GM18858 (cell line): ENCODE results near the gene TAF3.

ENCODE experiments used
- ATAC-seq: cut with Tn5 transposase; IDR thresholded peaks from one replicate; pipeline ENCODE4 v1.9.1; 2021; ENCODE audit not compliant: unreplicated experiment

The TAF3 gene

GRCh38 chr10:7872041-7872442 lies 53.7 kb downstream of the TAF3 start:
- no peak for ATAC-seq

GRCh38 chr10:7874864-7875263 lies 56.6 kb downstream of the TAF3 start:
- ATAC-seq, result no peak

DNA sequence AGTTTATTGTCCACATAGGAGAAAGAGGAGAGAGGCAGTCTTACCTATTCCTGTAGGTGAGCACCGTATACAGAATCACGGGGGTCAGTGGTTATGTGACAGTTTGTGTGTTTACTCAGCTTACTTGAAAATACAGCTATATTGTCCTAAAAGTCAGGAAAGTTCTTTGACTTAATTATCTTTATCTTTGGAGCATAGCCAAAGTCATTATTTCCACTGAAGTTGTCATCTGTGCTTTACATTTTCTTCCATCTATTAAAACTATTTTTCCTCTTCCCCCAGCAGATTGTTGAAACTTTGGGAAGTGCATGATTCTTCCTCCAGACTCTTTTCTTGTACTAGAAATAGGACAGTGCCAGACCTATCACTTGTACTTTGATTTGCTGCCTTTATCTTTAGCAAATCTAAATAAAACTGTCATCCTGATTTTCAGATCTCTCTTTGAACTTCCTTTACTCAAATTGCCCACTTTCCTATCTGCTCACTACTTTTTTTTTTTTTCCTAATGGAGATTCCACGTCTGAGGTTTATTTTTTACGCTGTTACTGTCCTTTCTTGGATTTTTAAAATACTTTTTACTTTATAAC lies 58.3 kb downstream of the TAF3 start:
- ATAC-seq, result no peak

DNA sequence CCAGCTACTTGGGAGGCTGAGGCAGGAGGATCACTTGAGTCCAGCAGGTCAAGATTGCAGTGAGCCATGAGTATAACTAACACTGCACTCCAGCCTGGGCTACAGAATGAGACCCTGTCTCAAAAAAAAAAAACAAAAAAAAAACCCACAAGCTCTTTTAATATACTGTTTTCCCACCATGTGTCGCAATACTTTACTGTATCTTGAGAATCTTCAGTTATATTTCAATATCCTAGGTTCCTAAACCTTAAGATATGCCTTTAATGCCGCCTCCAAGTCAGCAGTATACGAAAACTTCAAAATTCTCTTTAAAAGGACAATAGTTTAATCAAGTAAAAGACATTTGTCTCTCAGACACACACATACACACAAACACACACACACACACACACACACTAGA lies 62.8 kb downstream of the TAF3 start:
- no peak for ATAC-seq

GRCh38 chr10:7886056-7886455 lies 67.8 kb downstream of the TAF3 start:
- ATAC-seq, result no peak

DNA sequence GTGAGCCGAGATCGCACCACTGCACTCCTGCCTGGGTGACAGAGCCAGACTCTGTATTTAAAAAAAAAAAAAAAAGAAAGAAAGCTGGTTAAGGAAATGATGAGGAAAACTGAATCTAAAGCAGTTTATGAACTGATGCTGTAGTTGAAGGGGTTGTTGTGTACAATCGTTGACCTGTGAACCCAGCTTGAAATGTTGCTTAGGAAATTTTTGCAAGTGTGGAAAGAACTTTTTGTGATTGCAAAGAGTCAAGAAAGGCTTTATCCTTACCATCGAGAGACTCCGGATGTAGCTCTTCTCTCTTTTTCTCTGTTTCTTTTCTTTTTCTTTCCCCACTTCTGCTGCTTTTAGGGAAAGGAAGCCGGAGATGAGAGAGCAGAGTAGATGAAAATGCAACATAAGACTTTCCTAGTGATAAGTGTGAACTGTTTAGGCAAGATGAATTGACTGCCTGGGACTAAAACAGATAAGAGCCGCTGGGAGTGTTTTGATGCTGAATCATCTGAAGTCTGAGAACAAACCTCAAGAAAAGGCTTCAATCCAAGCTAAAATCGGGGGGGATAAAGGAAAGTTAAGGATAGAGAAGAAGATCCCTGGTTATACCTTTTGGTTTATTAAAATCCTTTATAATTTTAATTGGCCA lies 69.0 kb downstream of the TAF3 start:
- no peak for ATAC-seq

GRCh38 chr10:7889947-7890542 lies 71.7 kb downstream of the TAF3 start:
- no peak for ATAC-seq

GRCh38 chr10:7890781-7891180 lies 72.5 kb downstream of the TAF3 start:
- ATAC-seq, result no peak

- no peak for ATAC-seq
These were observed 73.3 kb downstream of the TAF3 start for GRCh38 chr10:7891634-7892033.

DNA sequence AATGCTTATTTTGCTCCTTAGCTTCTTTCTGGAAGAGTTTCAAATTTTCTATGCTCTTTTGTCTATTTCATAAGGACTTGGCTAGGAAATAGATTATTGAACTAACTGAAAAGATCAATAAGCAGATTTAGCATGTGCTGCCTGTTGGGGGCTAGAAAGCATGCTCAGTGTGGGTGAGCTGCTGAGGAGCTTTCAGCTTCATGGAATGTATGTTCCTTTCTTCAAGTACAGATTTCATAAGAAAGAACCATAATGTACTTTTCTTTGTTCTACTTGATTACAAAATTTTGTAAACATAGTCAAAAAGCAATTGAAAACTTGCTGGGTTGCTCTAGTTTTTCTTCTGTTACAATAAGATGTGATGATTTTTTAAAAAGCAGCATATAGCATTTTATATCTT lies 73.8 kb downstream of the TAF3 start:
- no peak for ATAC-seq

- no peak for ATAC-seq
These were observed 77.4 kb downstream of the TAF3 start for GRCh38 chr10:7895699-7896090.

DNA sequence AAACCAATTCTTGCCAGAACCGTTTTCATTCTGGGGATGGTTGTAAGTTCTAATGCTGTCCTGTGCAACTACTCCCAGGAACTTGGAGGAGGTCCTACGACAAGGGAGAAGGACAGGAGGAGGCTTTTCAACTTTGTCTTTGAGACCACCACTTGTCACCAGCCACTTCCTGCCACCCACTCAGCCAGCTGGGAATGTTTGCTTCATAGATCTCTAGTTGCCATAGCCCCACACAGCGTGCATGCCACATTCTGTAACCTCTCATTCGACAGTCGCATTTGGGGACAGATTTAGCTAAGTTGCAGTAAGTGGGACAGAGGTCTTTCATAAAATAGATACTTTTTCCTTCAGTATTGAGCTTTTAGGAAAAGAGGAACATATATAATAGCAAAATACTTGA lies 78.0 kb downstream of the TAF3 start:
- ATAC-seq, result no peak

GRCh38 chr10:7901256-7901655 lies 83.0 kb downstream of the TAF3 start:
- no peak for ATAC-seq

DNA sequence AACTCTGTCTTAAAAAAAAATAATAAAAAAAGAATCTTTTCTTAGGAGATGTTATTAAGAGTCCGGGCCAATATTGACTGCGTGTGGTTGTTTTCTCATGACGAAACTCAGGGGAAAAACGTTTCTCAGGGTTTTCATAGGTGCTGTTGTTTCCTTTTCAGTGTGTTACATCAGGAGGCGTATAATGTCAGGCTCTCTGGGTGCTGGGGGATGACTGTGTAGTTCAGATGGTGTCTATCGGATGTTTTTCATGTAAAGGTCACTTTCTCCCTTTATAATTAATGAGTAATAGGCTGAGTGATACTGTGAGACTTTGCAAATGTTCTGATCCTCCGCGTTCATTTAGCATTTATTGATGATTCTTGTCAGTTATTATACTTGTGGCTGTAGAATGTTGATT lies 84.1 kb downstream of the TAF3 start:
- no peak for ATAC-seq

- ATAC-seq, result no peak
These were observed 85.5 kb downstream of the TAF3 start for GRCh38 chr10:7903851-7904250.

- no peak for ATAC-seq
These were observed 87.8 kb downstream of the TAF3 start for GRCh38 chr10:7906128-7906527.

DNA sequence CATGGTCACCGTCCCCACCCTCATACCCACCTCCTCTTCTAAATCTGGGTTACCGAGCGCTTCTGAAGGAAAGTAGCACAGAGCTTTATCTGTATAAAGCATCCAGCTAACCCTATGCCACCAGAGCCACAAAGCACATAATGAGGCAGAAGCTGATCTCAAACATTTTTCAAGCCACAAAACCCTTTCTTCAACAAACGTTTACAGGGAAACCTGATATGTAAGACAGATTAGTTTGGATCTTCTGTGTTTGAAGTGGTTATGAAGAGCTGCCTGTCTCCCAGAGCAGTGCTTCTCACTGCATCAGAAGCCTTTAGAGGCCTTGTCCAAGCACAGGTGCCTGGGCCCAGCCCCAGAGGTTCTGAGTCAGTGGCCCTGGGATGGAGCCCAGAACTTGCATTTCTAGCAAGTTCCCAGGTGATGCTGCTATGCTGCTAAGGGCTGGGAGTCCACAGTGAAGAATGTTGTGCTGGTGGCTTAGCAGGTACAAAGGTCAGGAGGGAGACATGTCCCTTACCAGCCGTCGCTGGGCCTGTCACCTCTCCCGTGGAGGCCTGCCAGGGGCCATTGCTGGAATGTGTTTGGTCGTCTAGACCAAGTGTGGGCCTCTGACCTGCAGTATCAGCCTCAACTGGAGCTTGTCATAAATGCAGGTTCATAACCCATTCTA lies 90.4 kb downstream of the TAF3 start:
- no peak for ATAC-seq

DNA sequence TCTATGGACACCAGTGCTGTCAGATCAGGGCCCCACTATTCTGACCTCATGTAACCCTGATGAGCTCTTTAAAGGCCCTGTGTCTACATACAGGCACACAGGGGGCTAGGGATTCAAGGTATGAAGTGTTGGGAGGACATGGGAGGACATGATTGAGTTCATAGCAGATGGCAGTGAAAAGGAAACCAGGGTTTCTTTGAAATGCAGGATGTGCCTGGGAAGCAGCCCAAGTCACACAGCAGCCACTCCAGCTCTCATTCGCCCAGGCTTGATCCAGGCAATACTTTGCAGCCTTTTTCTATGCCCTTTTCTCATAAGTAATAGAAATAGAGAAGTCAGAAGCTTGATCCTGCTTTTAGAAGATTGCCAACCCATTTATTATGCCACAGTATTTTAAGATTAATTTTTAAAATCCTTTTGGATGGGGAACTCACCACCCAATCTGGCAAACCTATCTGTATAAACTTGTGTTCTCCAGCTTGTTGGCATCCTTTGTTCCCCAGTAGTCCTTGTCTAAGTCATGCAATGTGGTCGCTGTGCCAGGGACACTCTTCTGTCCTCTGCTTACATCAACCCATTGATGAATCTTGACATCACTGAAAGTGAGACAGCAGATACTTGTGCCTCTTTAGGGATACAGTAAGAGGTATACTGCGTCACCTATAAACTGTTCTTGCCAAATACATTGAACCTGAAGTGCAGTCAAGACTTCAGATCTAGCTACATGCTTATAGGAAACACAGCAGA lies 95.0 kb downstream of the TAF3 start:
- no peak for ATAC-seq

DNA sequence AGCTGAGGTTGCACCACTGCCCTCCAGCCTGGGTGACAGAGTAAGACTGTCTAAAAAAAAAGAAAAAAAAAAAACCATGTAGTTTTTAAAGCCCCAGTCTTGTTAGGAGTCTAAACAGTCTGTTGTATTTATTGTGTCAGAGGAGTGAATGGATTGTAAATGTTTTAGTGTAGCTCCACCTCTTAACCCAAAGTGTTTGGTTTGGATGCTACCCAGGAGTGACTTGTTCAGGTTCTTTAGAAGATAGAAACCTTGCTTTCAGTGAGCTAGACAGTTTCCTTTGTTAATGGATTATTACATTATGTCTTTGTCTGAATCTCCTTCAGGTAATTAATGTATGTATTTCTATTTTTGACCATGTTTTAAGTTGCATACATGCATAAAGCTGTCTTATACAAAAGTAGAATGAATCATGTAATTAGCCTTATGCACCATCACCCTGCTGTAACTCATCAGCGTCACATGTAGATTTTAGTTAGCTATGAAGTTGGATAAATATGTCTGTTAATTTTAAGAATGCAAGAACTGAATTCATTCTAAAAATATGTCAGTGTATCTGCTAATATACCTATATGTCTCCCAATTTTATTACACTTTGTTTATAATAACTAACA lies 97.7 kb downstream of the TAF3 start:
- no peak for ATAC-seq

- ATAC-seq, result no peak
These were observed 99.4 kb downstream of the TAF3 start for GRCh38 chr10:7917736-7918135.

- no peak for ATAC-seq
These were observed 104.4 kb downstream of the TAF3 start for GRCh38 chr10:7922707-7923106.
